ENCODE data around the gene COX19. TPM values are rescaled to one million over a fixed set of nuclear protein-coding genes. Genes with fewer than 3 reads are reported as not detected.

COX19 gene
- total RNA-seq, 1 experiment from 2014 or later = 14.0 TPM

GRCh38 chr7:976901-977325 is 1.6 kb upstream of the COX19 start (continued):
- TF ChIP-seq REST (IDR thresholded peaks at IDR 0.05; ENCODE audit: low read depth) = no peak
- no peak for TF ChIP-seq RAD21 (IDR thresholded peaks at IDR 0.05; ENCODE audit: low read depth)

GRCh38 chr7:975702-976473 is 539 bp upstream of the COX19 start:
- H3K9ac ChIP-seq (ENCODE audit: low read length) = peak overlapping the region; percentile 96; the same call in 1 of the 2 replicates
- H3K9me3 ChIP-seq (ENCODE audit: control insufficient read depth in 1 of 2, insufficient read depth in 1 of 2, low read depth in 1 of 2, low read length in 2 of 2) = no peaks in the 10 kb centered on the region; a peak in 1 of 4 replicates
- CTCF ChIA-PET = interaction anchor here (1.3 to 2.4 kb wide), 2 partner anchors 17 to 200 kb away, joined by 5 to 12 read pairs; no protein-coding TSS in a partner anchor
- intact Hi-C loops (cut with micrococcal nuclease) = no loop called here
- RAD21 ChIA-PET (ENCODE audit: low non-redundant PET in 1 of 2, low total read pairs in 2 of 2, uncharacterized antibody in 2 of 2, unreplicated experiment in 2 of 2) = interaction anchor here (0.6 to 0.8 kb wide), 2 partner anchors 30 to 74 kb away, joined by 3 to 5 read pairs; no protein-coding TSS in a partner anchor
- no peak overlapping the region for H2AFZ ChIP-seq (ENCODE audit: low read depth, low read length, poor library complexity, severe bottlenecking)
- H4K20me1 ChIP-seq (ENCODE audit: insufficient read depth) = peaks cover 10% of the 10 kb centered on the region; the same call in 1 of the 2 replicates
- H3K27ac ChIP-seq (ENCODE audit: low read depth, low read length) = no peak overlapping the region; the same call in 1 of the 2 replicates
- peaks cover 0 to 5% of the 10 kb centered on the region in 2 experiments; a peak in 2 of 4 replicates for H3K4me1 ChIP-seq (ENCODE audit: control insufficient read depth in 1 of 2, insufficient read depth in 2 of 2, low read length in 2 of 2)
- DNase-seq (ENCODE audit: low read depth, low spot score) (no peak), ATAC-seq (no peak)
- peak overlapping the region; percentile 97 for H3K4me3 ChIP-seq (replicated peaks in 1 of 2; ENCODE audit: low read depth in 1 of 2, low read length in 2 of 2)
- no peaks in the 10 kb centered on the region for H3K9me2 ChIP-seq (ENCODE audit: insufficient read depth)
- peaks cover 16 to 19% of the 10 kb centered on the region in 2 experiments; a peak in 3 of 4 replicates for H3K36me3 ChIP-seq (ENCODE audit: control insufficient read depth in 1 of 2, insufficient read depth in 2 of 2, low read length in 2 of 2)
- peak overlapping the region; percentile 98 for H3K4me2 ChIP-seq (ENCODE audit: low read length)
- H3K27me3 ChIP-seq (ENCODE audit: insufficient read depth, low read length) = no peaks in the 10 kb centered on the region
- peaks cover 43% of the 10 kb centered on the region for H3K79me2 ChIP-seq (ENCODE audit: insufficient read depth, low read length)
- POLR2A ChIA-PET = interaction anchor here (0.6 to 1.5 kb wide), 2 partner anchors 30 to 487 kb away, joined by 4 read pairs; no protein-coding TSS in a partner anchor
- no TSS peak for BruUV-seq (replicated peaks)
- TF ChIP-seq MAX (IDR thresholded peaks at IDR 0.05) = no peak
- no peak for TF ChIP-seq JUND (IDR thresholded peaks at IDR 0.05)
- TF ChIP-seq SIN3A (IDR thresholded peaks at IDR 0.05; ENCODE audit: low read depth) = no peak
- no peak for TF ChIP-seq EZH2phosphoT487 (IDR thresholded peaks at IDR 0.05; ENCODE audit: borderline replicate concordance)
- TF ChIP-seq FOSL1 (IDR thresholded peaks at IDR 0.05; ENCODE audit: low read depth) = no peak

Data from HCT116 (cell line).